Spleen (tissue), 7 donors: ENCODE data around the gene PPM1A.

Experiments used
- CTCF ChIP-seq, 11 experiments: fragments of 200-600 bp in 7 of 11; fragments of 450-650 bp in 4 of 11; sonication (generic) in 4 of 11; IDR thresholded peaks in 8 of 11; conservative IDR thresholded peaks in 3 of 11; 1 replicate in 7 of 11; 2 replicates in 4 of 11; pipeline versions ENCODE4 v1.4.0 to v1.8.0; 2016 to 2021; ENCODE audit warnings: antibody characterized with exemption in 11 of 11, inconsistent platforms in 4 of 11, mild to moderate bottlenecking in 1 of 11
- POLR2A ChIP-seq, 3 donors: fragments of 450-650 bp; IDR thresholded peaks; one replicate each; pipeline ENCODE4 v1.5.1; 2017; ENCODE audit warnings: antibody characterized with exemption in 3 of 3, mild to moderate bottlenecking in 1 of 3
- POLR2AphosphoS5 ChIP-seq, 3 donors: sonication (generic); formaldehyde crosslinking; IDR thresholded peaks; one replicate each; pipeline ENCODE4 v1.5.1; 2017; ENCODE audit warnings: antibody characterized with exemption in 3 of 3
- donor health status: DM: no; HTN: no; CAD: no; lungs with moderate emphysema.
- donor health status: DM: no; HTN: no; CAD: no.
- donor health status: DM: no; HTN: no; CAD: no.

- TF ChIP-seq POLR2A (IDR thresholded peaks at IDR 0.05), result peak in 1 of 3 donors; percentile 26
- no peak for TF ChIP-seq CTCF (IDR thresholded peaks at IDR 0.05 in 8 of 11, conservative IDR thresholded peaks at IDR 0.05 in 3 of 11)
- TF ChIP-seq POLR2AphosphoS5 (IDR thresholded peaks at IDR 0.05), result peak in 1 of 3 donors; percentile 17
Measured at GRCh38 chr14:60249321-60250256, 568 bp downstream of the PPM1A start.
